ENCODE results near the gene TCHHL1.

Gene TCHHL1

DNA sequence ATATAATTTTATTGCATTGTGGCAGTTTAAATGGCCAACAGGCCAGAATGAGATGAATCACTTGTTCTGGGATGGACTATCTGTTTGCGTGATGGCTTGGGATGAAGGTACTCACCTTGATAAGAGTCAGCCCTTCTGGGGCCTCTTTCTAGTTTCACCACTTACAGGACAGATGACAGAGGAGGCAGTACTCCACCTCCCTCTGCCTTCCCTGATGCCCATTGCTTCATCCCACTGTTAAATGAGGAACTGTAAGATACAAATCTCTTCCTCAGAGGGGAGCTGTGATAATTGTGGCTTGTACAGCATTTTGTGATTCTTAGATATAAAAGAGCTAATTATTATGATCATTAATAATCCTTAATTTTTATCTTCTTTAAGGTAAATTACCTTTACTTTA, 30.1 kb upstream of the TCHHL1 start:
- TF ChIP-seq FOXP2 (optimal IDR thresholded peaks at IDR 0.05; ENCODE audit: borderline replicate concordance, extremely low read depth, extremely low read length, insufficient read depth): no peak
- no peak for TF ChIP-seq SIN3A (IDR thresholded peaks at IDR 0.05; ENCODE audit: borderline replicate concordance, insufficient read depth, low read length)
- no peak for TF ChIP-seq TAF1 (IDR thresholded peaks at IDR 0.05; ENCODE audit: borderline replicate concordance, insufficient read depth, low read length)
- TF ChIP-seq POLR2AphosphoS5 (IDR thresholded peaks at IDR 0.05; ENCODE audit: low read depth, low read length): no peak
- TF ChIP-seq, protein P1, sequence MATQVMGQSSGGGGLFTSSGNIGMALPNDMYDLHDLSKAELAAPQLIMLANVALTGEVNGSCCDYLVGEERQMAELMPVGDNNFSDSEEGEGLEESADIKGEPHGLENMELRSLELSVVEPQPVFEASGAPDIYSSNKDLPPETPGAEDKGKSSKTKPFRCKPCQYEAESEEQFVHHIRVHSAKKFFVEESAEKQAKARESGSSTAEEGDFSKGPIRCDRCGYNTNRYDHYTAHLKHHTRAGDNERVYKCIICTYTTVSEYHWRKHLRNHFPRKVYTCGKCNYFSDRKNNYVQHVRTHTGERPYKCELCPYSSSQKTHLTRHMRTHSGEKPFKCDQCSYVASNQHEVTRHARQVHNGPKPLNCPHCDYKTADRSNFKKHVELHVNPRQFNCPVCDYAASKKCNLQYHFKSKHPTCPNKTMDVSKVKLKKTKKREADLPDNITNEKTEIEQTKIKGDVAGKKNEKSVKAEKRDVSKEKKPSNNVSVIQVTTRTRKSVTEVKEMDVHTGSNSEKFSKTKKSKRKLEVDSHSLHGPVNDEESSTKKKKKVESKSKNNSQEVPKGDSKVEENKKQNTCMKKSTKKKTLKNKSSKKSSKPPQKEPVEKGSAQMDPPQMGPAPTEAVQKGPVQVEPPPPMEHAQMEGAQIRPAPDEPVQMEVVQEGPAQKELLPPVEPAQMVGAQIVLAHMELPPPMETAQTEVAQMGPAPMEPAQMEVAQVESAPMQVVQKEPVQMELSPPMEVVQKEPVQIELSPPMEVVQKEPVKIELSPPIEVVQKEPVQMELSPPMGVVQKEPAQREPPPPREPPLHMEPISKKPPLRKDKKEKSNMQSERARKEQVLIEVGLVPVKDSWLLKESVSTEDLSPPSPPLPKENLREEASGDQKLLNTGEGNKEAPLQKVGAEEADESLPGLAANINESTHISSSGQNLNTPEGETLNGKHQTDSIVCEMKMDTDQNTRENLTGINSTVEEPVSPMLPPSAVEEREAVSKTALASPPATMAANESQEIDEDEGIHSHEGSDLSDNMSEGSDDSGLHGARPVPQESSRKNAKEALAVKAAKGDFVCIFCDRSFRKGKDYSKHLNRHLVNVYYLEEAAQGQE (IDR thresholded peaks at IDR 0.05; ENCODE audit: insufficient read depth in 1 of 2, low read depth in 2 of 2, low read length in 2 of 2): no peak

DNA sequence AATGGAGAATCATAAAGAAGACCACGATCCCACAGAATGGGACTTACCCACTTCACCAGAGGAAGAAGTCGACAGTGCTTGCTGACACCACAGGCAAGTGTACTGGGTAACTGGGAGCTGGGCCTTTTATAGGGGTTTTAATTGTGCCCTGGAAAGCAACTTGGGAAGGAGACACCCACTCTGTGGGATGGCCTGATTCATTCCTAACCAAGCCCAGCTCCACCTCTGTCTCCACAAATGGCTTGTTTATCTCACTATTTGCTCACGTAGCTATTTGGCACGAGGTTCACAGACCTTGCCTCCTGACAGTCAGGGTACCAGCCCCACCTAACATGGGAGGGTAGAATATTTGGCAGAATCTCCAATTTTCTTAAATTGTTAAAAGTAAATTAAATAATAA, 26.5 kb upstream of the TCHHL1 start, which contains the start of gene TCHH:
Gene TCHH, minus strand, starts transcription at position 101 of the 400 bp plus-strand sequence. CDS start 1,364 bp downstream, outside the sequence.
- TF ChIP-seq POLR2AphosphoS5 (IDR thresholded peaks at IDR 0.05; ENCODE audit: low read depth, low read length): no peak
- TF ChIP-seq, protein P1 (IDR thresholded peaks at IDR 0.05; ENCODE audit: insufficient read depth in 1 of 2, low read depth in 2 of 2, low read length in 2 of 2): no peak
- no peak for TF ChIP-seq SIN3A (IDR thresholded peaks at IDR 0.05; ENCODE audit: borderline replicate concordance, insufficient read depth, low read length)
- TF ChIP-seq TAF1 (IDR thresholded peaks at IDR 0.05; ENCODE audit: borderline replicate concordance, insufficient read depth, low read length): no peak

DNA sequence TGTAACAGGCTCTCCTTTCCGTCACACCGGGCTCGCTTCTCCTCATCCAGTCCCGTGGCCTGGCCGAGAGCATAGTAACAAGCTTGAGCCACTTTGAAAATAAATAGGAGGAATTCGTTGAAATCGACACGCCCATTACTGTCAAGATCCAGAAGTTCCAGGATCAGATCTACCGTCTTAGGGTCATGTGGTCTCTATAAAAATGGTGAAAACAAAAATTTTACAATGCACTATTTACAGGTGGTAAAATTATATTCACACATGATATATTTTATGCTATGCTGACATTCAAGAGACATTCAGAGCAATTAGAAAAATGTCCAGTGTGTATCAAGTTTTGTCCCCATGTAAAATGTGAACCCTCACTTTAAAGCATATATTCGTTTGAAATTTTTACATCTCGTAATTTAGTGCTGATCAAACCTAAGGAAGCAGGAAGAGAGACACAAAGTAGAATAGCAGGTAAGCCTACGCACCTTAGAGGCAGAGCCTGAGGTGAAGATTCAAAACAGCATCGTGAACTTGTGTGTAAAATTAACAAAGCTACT, 24.1 kb upstream of the TCHHL1 start:
- TF ChIP-seq POLR2AphosphoS5 (IDR thresholded peaks at IDR 0.05; ENCODE audit: low read depth, low read length): no peak
- TF ChIP-seq SIN3A (IDR thresholded peaks at IDR 0.05; ENCODE audit: borderline replicate concordance, insufficient read depth, low read length): no peak
- no peak for TF ChIP-seq TAF1 (IDR thresholded peaks at IDR 0.05; ENCODE audit: borderline replicate concordance, insufficient read depth, low read length)
- TF ChIP-seq, protein P1 (IDR thresholded peaks at IDR 0.05; ENCODE audit: insufficient read depth in 1 of 2, low read depth in 2 of 2, low read length in 2 of 2): no peak
- TF ChIP-seq FOXP2 (optimal IDR thresholded peaks at IDR 0.05; ENCODE audit: borderline replicate concordance, extremely low read depth, extremely low read length, insufficient read depth): no peak

DNA sequence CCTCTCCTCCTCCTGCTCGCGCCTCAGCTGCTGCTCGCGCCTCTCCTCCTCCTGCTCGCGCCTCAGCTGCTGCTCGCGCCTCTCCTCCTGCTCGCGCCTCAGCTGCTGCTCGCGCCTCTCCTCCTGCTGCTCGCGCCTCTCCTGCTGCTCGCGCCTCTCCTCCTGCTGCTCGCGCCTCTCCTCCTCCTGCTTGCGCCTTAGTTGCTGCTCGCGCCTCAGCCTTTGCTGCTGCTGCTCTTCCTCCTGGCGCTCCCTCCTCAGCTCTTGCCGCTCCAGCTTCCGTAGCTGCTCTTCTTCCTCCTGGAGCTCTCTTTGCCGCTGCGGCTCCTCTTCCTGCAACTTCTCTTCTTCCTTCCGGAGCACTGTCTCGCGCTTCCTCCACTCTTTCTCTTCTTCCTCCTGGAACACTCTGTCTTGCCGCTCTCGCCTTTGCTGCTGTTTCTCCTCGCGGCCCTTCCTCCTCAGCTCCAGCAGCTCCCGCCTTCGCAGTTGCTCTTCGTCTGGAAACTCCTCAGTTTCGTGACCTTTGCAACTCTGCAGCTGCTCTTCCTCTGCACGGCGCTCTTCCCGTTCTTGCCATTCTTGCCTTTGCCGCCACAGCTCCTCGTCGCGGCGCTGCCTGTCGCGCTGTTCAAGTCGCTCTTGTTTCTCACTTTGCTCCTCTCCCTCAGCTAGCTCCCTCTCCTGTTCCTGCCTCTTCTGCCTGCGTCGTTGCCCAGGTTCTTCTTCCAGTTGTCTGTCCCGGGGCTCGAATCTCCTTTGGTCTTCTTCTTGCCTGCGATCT, 23.4 kb upstream of the TCHHL1 start:
- no peak for TF ChIP-seq FOXP2 (optimal IDR thresholded peaks at IDR 0.05; ENCODE audit: borderline replicate concordance, extremely low read depth, extremely low read length, insufficient read depth)
- no peak for TF ChIP-seq TAF1 (IDR thresholded peaks at IDR 0.05; ENCODE audit: borderline replicate concordance, insufficient read depth, low read length)
- TF ChIP-seq POLR2AphosphoS5 (IDR thresholded peaks at IDR 0.05; ENCODE audit: low read depth, low read length): no peak
- TF ChIP-seq, protein P1 (IDR thresholded peaks at IDR 0.05; ENCODE audit: insufficient read depth in 1 of 2, low read depth in 2 of 2, low read length in 2 of 2): no peak
- TF ChIP-seq SIN3A (IDR thresholded peaks at IDR 0.05; ENCODE audit: borderline replicate concordance, insufficient read depth, low read length): no peak
